Measurements from ENCODE around the gene PAX1. TPM values are rescaled to one million over a fixed set of nuclear protein-coding genes. Genes with fewer than 3 reads are reported as not detected.

Gene PAX1
- total and polyA plus RNA-seq, 4 donors = 0.06 to 0.30 (median 0.14) TPM

Small RNAs within 50 kb of the gene (small RNA-seq; reads per million reads assigned to genes)
- gene RPL41P1 (ENCODE audit: low replicate concordance) = not detected

Other genes starting within 250 kb of the PAX1 start
- gene NKX2-2, start 191.6 kb upstream of the PAX1 start, total RNA-seq = 1 to 10 TPM; 3.0 to 6.6 TPM
- gene NKX2-2, start 191.6 kb upstream of the PAX1 start, polyA plus RNA-seq (ENCODE audit: insufficient read length in 2 of 2) = 10 to 100 TPM; 37.9 to 52.9 TPM